Osteocyte (in vitro differentiated cells): Measurements from ENCODE around the gene CHST13. TPM values are rescaled to one million over a fixed set of nuclear protein-coding genes. Genes with fewer than 3 reads are reported as not detected.

ENCODE experiments used
- DNase-seq: peaks from one replicate; pipeline ENCODE4 v3.0.0; 2021; ENCODE audit warnings: mixed read lengths; ENCODE audit not compliant: unreplicated experiment; ENCODE audit errors: extremely low spot score
- H3K27ac Mint-ChIP-seq: one replicate; pipeline ENCODE4 v1.8.0; 2021; ENCODE audit warnings: mild to moderate bottlenecking, mixed read lengths; ENCODE audit not compliant: unreplicated experiment
- H3K27me3 Mint-ChIP-seq: one replicate; pipeline ENCODE4 v1.8.0; 2021; ENCODE audit warnings: mixed read lengths; ENCODE audit not compliant: unreplicated experiment
- H3K36me3 Mint-ChIP-seq: one replicate; pipeline ENCODE4 v1.8.0; 2021; ENCODE audit warnings: mixed read lengths; ENCODE audit not compliant: unreplicated experiment
- H3K4me1 Mint-ChIP-seq: one replicate; pipeline ENCODE4 v1.8.0; 2021; ENCODE audit warnings: mixed read lengths; ENCODE audit not compliant: unreplicated experiment
- H3K4me3 Mint-ChIP-seq: one replicate; pipeline ENCODE4 v1.8.0; 2021; ENCODE audit warnings: mild to moderate bottlenecking, moderate library complexity, mixed read lengths; ENCODE audit not compliant: unreplicated experiment
- H3K9me3 Mint-ChIP-seq: one replicate; pipeline ENCODE4 v1.8.0; 2021; ENCODE audit warnings: mixed read lengths; ENCODE audit not compliant: unreplicated experiment
- total RNA-seq: library from RNA; stranded (reverse); gene quantifications from 2 replicates; pipeline ENCODE4 v1.2.1, GENCODE V29; 2021
- TF ChIP-seq, protein P1 (sequence below): fragments of 200-600 bp; sonication (generic); IDR thresholded peaks from 2 replicates; pipeline ENCODE4 v1.5.0; 2021; ENCODE audit warnings: antibody characterized with exemption, mild to moderate bottlenecking, moderate library complexity

CHST13 gene
- total RNA-seq, 1 donor from 2014 or later, result not detected

GRCh38 chr3:126527006-126527405 lies 3.1 kb downstream of the CHST13 start:
- Mint-ChIP-seq H3K27me3 (peaks cover 21% of the 10 kb centered on the region), H3K9me3 (no peaks in the 10 kb centered on the region), H3K27ac (no peak overlapping the region), H3K4me3 (no peak overlapping the region), H3K36me3 (no peaks in the 10 kb centered on the region), H3K4me1 (peaks cover 5% of the 10 kb centered on the region)
- DNase-seq, result no peak
- TF ChIP-seq, protein P1, sequence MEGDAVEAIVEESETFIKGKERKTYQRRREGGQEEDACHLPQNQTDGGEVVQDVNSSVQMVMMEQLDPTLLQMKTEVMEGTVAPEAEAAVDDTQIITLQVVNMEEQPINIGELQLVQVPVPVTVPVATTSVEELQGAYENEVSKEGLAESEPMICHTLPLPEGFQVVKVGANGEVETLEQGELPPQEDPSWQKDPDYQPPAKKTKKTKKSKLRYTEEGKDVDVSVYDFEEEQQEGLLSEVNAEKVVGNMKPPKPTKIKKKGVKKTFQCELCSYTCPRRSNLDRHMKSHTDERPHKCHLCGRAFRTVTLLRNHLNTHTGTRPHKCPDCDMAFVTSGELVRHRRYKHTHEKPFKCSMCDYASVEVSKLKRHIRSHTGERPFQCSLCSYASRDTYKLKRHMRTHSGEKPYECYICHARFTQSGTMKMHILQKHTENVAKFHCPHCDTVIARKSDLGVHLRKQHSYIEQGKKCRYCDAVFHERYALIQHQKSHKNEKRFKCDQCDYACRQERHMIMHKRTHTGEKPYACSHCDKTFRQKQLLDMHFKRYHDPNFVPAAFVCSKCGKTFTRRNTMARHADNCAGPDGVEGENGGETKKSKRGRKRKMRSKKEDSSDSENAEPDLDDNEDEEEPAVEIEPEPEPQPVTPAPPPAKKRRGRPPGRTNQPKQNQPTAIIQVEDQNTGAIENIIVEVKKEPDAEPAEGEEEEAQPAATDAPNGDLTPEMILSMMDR, result no peak

- no peak for DNase-seq
- Mint-ChIP-seq H3K27ac (no peak overlapping the region), H3K4me1 (peaks cover 5% of the 10 kb centered on the region), H3K9me3 (no peaks in the 10 kb centered on the region), H3K27me3 (peaks cover 21% of the 10 kb centered on the region), H3K4me3 (no peak overlapping the region), H3K36me3 (no peaks in the 10 kb centered on the region)
- TF ChIP-seq, protein P1, result no peak
Measured at GRCh38 chr3:126527455-126528211, 3.7 kb downstream of the CHST13 start.

DNA sequence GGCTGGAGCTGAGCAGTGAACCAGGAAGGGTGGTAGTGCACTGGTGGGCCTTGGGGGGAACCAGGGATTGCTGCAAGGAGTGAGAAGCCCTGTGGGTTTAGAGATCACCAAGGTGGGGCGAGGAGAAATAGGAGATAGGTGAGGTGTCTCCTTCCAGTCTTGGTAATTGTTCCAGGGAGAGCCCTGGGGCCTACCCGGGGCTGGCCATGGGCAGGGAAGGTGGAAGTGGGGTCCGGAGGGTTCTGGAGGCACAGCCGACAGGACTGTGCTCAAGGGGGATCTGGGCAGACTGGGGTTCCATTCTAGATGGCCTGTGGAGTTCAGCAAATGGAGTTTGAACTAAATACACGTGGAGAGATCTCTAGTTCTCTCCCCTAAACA lies 4.5 kb downstream of the CHST13 start:
- H3K36me3 Mint-ChIP-seq, result no peaks in the 10 kb centered on the region
- no peak overlapping the region for H3K27ac Mint-ChIP-seq
- no peaks in the 10 kb centered on the region for H3K9me3 Mint-ChIP-seq
- TF ChIP-seq, protein P1, result no peak
- no peak overlapping the region for H3K4me3 Mint-ChIP-seq
- DNase-seq, result no peak
- peaks cover 5% of the 10 kb centered on the region for H3K4me1 Mint-ChIP-seq
- H3K27me3 Mint-ChIP-seq, result peaks cover 21% of the 10 kb centered on the region

GRCh38 chr3:126528800-126529541 lies 5.0 kb downstream of the CHST13 start:
- Mint-ChIP-seq H3K27me3 (peaks cover 23% of the 10 kb centered on the region), H3K4me3 (no peak overlapping the region), H3K4me1 (peaks cover 5% of the 10 kb centered on the region), H3K36me3 (no peaks in the 10 kb centered on the region), H3K27ac (no peak overlapping the region), H3K9me3 (no peaks in the 10 kb centered on the region)
- TF ChIP-seq, protein P1, result no peak
- DNase-seq, result no peak

DNA sequence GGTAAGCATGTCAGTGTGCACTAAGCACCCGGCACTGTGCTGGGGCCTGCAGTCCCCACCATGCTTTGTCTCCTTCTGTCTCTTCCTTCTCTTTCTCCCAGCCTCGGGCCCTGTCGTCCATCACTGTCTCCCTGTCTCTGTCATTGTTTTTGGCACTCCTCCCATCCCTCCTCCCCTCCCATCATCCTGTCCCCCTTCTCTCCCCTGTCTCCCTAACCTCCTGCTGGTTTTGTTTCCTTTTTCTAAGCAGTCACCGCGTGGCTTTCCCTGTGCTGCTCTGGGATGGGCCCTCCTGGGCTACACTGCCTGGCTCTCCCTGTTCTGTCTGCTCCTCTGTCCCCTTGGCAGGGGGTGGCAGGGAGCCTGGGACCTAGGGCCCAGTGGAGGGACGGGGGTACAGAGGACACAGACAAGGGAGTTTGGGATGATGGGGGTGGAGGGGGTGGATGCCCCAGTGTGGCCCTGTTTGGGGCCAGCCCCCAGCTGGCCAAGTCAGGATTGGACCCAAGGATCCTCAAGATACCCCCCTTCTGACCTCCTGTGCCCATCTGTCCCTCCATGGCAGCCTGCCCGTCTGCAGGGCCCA lies 5.7 kb downstream of the CHST13 start:
- Mint-ChIP-seq H3K9me3 (no peaks in the 10 kb centered on the region), H3K4me1 (peaks cover 5% of the 10 kb centered on the region), H3K27me3 (peaks cover 30% of the 10 kb centered on the region), H3K27ac (no peak overlapping the region), H3K36me3 (no peaks in the 10 kb centered on the region), H3K4me3 (no peak overlapping the region)
- TF ChIP-seq, protein P1, result no peak
- DNase-seq, result no peak
